ENCODE measurements around the gene ADRA2B. TPM values are rescaled to one million over a fixed set of nuclear protein-coding genes. Genes with fewer than 3 reads are reported as not detected.

ADRA2B gene
- total and polyA plus RNA-seq, 2 donors (not counting 1 experiment from before 2014, with no cell fraction given) = 0.27 to 0.46 TPM

- Histone ChIP-seq H3K27me3 (replicated peaks in 1 of 4; ENCODE audit: control extremely low read depth in 1 of 4, control insufficient read depth in 3 of 4, insufficient read depth in 4 of 4, low read length in 3 of 4) (no peaks in the 10 kb centered on the region), H3K9ac (ENCODE audit: low read length) (peak overlapping the region; percentile 69), H4K20me1 (ENCODE audit: control insufficient read depth, insufficient read depth, low read length, poor library complexity, severe bottlenecking) (peaks cover 17% of the 10 kb centered on the region), H3K9me3 (ENCODE audit: control extremely low read depth in 1 of 3, control insufficient read depth in 2 of 3, insufficient read depth in 1 of 3, low read length in 2 of 3) (no peaks in the 10 kb centered on the region), H3K36me3 (replicated peaks in 1 of 2; ENCODE audit: control extremely low read depth in 1 of 2, control insufficient read depth in 1 of 2, extremely low read depth in 1 of 2, insufficient read depth in 2 of 2, low read length in 1 of 2) (no peaks in the 10 kb centered on the region), H2AFZ (ENCODE audit: insufficient read depth, low read depth, low read length, poor library complexity, severe bottlenecking) (peak overlapping the region; percentile 30), H3K27ac (ENCODE audit: low read length in 2 of 2) (peak overlapping the region; percentile 95 to 97), H3K79me2 (ENCODE audit: control insufficient read depth, insufficient read depth, low read length) (peaks cover 2% of the 10 kb centered on the region), H3K4me1 (ENCODE audit: control insufficient read depth in 2 of 2, insufficient read depth in 2 of 2, low read length in 2 of 2) (peaks cover 55 to 71% of the 10 kb centered on the region in 2 donors), H3K4me3 (ENCODE audit: control extremely low read depth in 1 of 5, extremely low read depth in 1 of 5, insufficient read depth in 1 of 5, low read depth in 2 of 5, low read length in 4 of 5) (peak overlapping the region in 4 of 5 experiments; percentile 51 to 71 (median 64)), H3K4me2 (replicated peaks; ENCODE audit: low read depth, low read length, poor library complexity, severe bottlenecking) (peak overlapping the region; percentile 91)
- peak; percentile 40 for ATAC-seq (ENCODE audit: low read depth)
- intact Hi-C loops (cut with micrococcal nuclease) = no loop called here
- Mint-ChIP-seq H3K9me3 (ENCODE audit: insufficient read depth) (no peaks in the 10 kb centered on the region), H3K27me3 (no peaks in the 10 kb centered on the region), H3K4me1 (peaks cover 74% of the 10 kb centered on the region), H3K27ac (peak overlapping the region; percentile 98), H3K4me3 (peak overlapping the region; percentile 87)
- POLR2A ChIA-PET = interaction anchor here (0.7 to 7.9 kb wide), 9 partner anchors 12 to 670 kb away, joined by 3 to 47 read pairs (median 3); partner anchors contain the start of genes ADRA2B and STARD7
- CTCF ChIA-PET = interaction anchor here (0.7 to 23.6 kb wide), 5 partner anchors 8 to 118 kb away, joined by 3 to 1065 read pairs (median 18); partner anchors contain the start of gene ASTL
- DNase-seq = peak; percentile 95
- no peak for TF ChIP-seq EZH2 (IDR thresholded peaks at IDR 0.05; ENCODE audit: borderline replicate concordance, insufficient read depth, low read depth, low read length, poor library complexity, severe bottlenecking)
- TF ChIP-seq, protein P1, sequence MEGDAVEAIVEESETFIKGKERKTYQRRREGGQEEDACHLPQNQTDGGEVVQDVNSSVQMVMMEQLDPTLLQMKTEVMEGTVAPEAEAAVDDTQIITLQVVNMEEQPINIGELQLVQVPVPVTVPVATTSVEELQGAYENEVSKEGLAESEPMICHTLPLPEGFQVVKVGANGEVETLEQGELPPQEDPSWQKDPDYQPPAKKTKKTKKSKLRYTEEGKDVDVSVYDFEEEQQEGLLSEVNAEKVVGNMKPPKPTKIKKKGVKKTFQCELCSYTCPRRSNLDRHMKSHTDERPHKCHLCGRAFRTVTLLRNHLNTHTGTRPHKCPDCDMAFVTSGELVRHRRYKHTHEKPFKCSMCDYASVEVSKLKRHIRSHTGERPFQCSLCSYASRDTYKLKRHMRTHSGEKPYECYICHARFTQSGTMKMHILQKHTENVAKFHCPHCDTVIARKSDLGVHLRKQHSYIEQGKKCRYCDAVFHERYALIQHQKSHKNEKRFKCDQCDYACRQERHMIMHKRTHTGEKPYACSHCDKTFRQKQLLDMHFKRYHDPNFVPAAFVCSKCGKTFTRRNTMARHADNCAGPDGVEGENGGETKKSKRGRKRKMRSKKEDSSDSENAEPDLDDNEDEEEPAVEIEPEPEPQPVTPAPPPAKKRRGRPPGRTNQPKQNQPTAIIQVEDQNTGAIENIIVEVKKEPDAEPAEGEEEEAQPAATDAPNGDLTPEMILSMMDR (IDR thresholded peaks at IDR 0.05) = no peak
- whole genome bisulfite sequencing (ENCODE audit: insufficient coverage) = 10% methylated on average over 10 of the region's 20 CpGs
Observed at GRCh38 chr2:96146153-96146880, 29.9 kb upstream of the ADRA2B start.

GRCh38 chr2:96145848-96146152 lies 29.4 kb upstream of the ADRA2B start:
- peaks cover 2% of the 10 kb centered on the region for H3K79me2 ChIP-seq (ENCODE audit: control insufficient read depth, insufficient read depth, low read length)
- Mint-ChIP-seq H3K4me1 (peaks cover 73% of the 10 kb centered on the region), H3K4me3 (peak overlapping the region; percentile 87), H3K9me3 (ENCODE audit: insufficient read depth) (no peaks in the 10 kb centered on the region), H3K27ac (peak overlapping the region; percentile 98), H3K27me3 (no peaks in the 10 kb centered on the region)
- no peak overlapping the region for H2AFZ ChIP-seq (ENCODE audit: insufficient read depth, low read depth, low read length, poor library complexity, severe bottlenecking)
- peak overlapping the region; percentile 91 for H3K4me2 ChIP-seq (replicated peaks; ENCODE audit: low read depth, low read length, poor library complexity, severe bottlenecking)
- H3K27ac ChIP-seq (ENCODE audit: low read length in 2 of 2) = peak overlapping the region; percentile 95 to 97
- H3K27me3 ChIP-seq (replicated peaks in 1 of 4; ENCODE audit: control extremely low read depth in 1 of 4, control insufficient read depth in 3 of 4, insufficient read depth in 4 of 4, low read length in 3 of 4) = no peaks in the 10 kb centered on the region
- H4K20me1 ChIP-seq (ENCODE audit: control insufficient read depth, insufficient read depth, low read length, poor library complexity, severe bottlenecking) = peaks cover 17% of the 10 kb centered on the region
- CTCF ChIA-PET = interaction anchor here (3.2 to 23.6 kb wide), 3 partner anchors 8 to 25 kb away, joined by 18 to 1065 read pairs (median 35); partner anchors contain the start of gene ASTL
- H3K4me3 ChIP-seq (ENCODE audit: control extremely low read depth in 1 of 5, extremely low read depth in 1 of 5, insufficient read depth in 1 of 5, low read depth in 2 of 5, low read length in 4 of 5) = peak overlapping the region; percentile 1 to 71 (median 59)
- TF ChIP-seq EZH2 (IDR thresholded peaks at IDR 0.05; ENCODE audit: borderline replicate concordance, insufficient read depth, low read depth, low read length, poor library complexity, severe bottlenecking) = no peak
- TF ChIP-seq, protein P1 (IDR thresholded peaks at IDR 0.05) = no peak
- intact Hi-C loops (cut with micrococcal nuclease) = loop anchor here (1.0 kb wide), 3 partner anchors 19 to 392 kb away; partner anchors contain the start of gene STARD7
- DNase-seq = no peak
- WGBS (ENCODE audit: insufficient coverage) = 0% methylated on average over 2 of the region's 3 CpGs
- no peak for ATAC-seq (ENCODE audit: low read depth)
- H3K9ac ChIP-seq (ENCODE audit: low read length) = peak overlapping the region; percentile 69
- POLR2A ChIA-PET = interaction anchor here (0.7 to 7.9 kb wide), 7 partner anchors 13 to 153 kb away, joined by 3 to 47 read pairs (median 7); partner anchors contain the start of gene STARD7
- H3K9me3 ChIP-seq (ENCODE audit: control extremely low read depth in 1 of 3, control insufficient read depth in 2 of 3, insufficient read depth in 1 of 3, low read length in 2 of 3) = no peaks in the 10 kb centered on the region
- no peaks in the 10 kb centered on the region for H3K36me3 ChIP-seq (replicated peaks in 1 of 2; ENCODE audit: control extremely low read depth in 1 of 2, control insufficient read depth in 1 of 2, extremely low read depth in 1 of 2, insufficient read depth in 2 of 2, low read length in 1 of 2)
- H3K4me1 ChIP-seq (ENCODE audit: control insufficient read depth in 2 of 2, insufficient read depth in 2 of 2, low read length in 2 of 2) = peaks cover 53 to 66% of the 10 kb centered on the region in 2 donors
